Activated CD8-positive, alpha-beta T cell treated with anti-CD3 and anti-CD28 coated beads for 36 hours (primary cell): Measurements from ENCODE around the gene TAF9B. TPM values are rescaled to one million over a fixed set of nuclear protein-coding genes. Genes with fewer than 3 reads are reported as not detected.

Source experiments
- ATAC-seq: fragments of 200-7000 bp; cut with Tn5 transposase; one replicate; pipeline ENCODE4 v1.10.0; 2021; ENCODE audit warnings: mild to moderate bottlenecking, moderate library complexity
- CTCF ChIA-PET: fragments of 350-600 bp; sonication (Branson Sonifier 250); formaldehyde crosslinking; loops from one replicate; lab custom pipeline; 2021; ENCODE audit warnings: antibody characterized with exemption; lab: Charles Lee
- POLR2A ChIA-PET: fragments of 350-600 bp; sonication (Branson Sonifier 250); formaldehyde crosslinking; loops from one replicate; lab custom pipeline; 2021; ENCODE audit warnings: antibody characterized with exemption; lab: Charles Lee
- DNase-seq: peaks from one replicate; pipeline ENCODE4 v3.0.0-alpha.2; 2020
- H3K27ac Mint-ChIP-seq: one replicate; pipeline ENCODE4 v1.8.0; 2021; ENCODE audit warnings: mild to moderate bottlenecking, mixed read lengths
- H3K27me3 Mint-ChIP-seq: one replicate; pipeline ENCODE4 v1.8.0; 2021; ENCODE audit warnings: mixed read lengths
- H3K36me3 Mint-ChIP-seq: one replicate; pipeline ENCODE4 v1.8.0; 2021; ENCODE audit warnings: low read depth, mixed read lengths
- H3K4me1 Mint-ChIP-seq: one replicate; pipeline ENCODE4 v1.8.0; 2021; ENCODE audit warnings: low read depth, mixed read lengths
- H3K4me3 Mint-ChIP-seq: one replicate; pipeline ENCODE4 v1.8.0; 2021; ENCODE audit warnings: mild to moderate bottlenecking, moderate library complexity, mixed read lengths
- H3K9me3 Mint-ChIP-seq: one replicate; pipeline ENCODE4 v1.8.0; 2021; ENCODE audit warnings: mixed read lengths
- intact Hi-C: fragments of 100-400 bp; cut with micrococcal nuclease; formaldehyde crosslinking; loops from one replicate; pipeline ENCODE4 v1.10.0; 2022
- total RNA-seq, 2 experiments: library from RNA; stranded (reverse); gene quantifications; one replicate each; pipeline ENCODE4 v1.2.3, GENCODE V29; 2021
- TF ChIP-seq, protein P1 (sequence below): fragments of 200-600 bp; IDR thresholded peaks from one replicate; pipeline ENCODE4 v1.8.0; 2022; ENCODE audit warnings: antibody characterized with exemption, mild to moderate bottlenecking

Gene TAF9B
- total RNA-seq, 2 experiments from 2014 or later, result 11.3 to 13.4 TPM

- Mint-ChIP-seq H3K27me3 (no peaks in the 10 kb centered on the region), H3K9me3 (no peaks in the 10 kb centered on the region), H3K4me3 (no peak overlapping the region), H3K4me1 (peaks cover 69% of the 10 kb centered on the region), H3K27ac (peak overlapping the region; percentile 69), H3K36me3 (peaks cover 80% of the 10 kb centered on the region)
- ChIA-PET CTCF (interaction anchor here (0.7 kb wide), 1 partner anchor 10 kb away, joined by 3 read pairs; no protein-coding TSS in a partner anchor), POLR2A (interaction anchor here (1.2 to 5.7 kb wide), 3 partner anchors 12 to 23 kb away, joined by 3 to 29 read pairs (median 22); partner anchors contain the start of genes PGK1 and TAF9B)
- DNase-seq (no peak), ATAC-seq (no peak)
- intact Hi-C loops, result no loop called here
- TF ChIP-seq, protein P1, sequence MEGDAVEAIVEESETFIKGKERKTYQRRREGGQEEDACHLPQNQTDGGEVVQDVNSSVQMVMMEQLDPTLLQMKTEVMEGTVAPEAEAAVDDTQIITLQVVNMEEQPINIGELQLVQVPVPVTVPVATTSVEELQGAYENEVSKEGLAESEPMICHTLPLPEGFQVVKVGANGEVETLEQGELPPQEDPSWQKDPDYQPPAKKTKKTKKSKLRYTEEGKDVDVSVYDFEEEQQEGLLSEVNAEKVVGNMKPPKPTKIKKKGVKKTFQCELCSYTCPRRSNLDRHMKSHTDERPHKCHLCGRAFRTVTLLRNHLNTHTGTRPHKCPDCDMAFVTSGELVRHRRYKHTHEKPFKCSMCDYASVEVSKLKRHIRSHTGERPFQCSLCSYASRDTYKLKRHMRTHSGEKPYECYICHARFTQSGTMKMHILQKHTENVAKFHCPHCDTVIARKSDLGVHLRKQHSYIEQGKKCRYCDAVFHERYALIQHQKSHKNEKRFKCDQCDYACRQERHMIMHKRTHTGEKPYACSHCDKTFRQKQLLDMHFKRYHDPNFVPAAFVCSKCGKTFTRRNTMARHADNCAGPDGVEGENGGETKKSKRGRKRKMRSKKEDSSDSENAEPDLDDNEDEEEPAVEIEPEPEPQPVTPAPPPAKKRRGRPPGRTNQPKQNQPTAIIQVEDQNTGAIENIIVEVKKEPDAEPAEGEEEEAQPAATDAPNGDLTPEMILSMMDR, result no peak
Observed at GRCh38 chrX:78116766-78117165, 22.7 kb downstream of the TAF9B start.

- intact Hi-C loops, result no loop called here
- Mint-ChIP-seq H3K4me3 (no peak overlapping the region), H3K27me3 (no peaks in the 10 kb centered on the region), H3K9me3 (no peaks in the 10 kb centered on the region), H3K36me3 (peaks cover 79% of the 10 kb centered on the region), H3K4me1 (peaks cover 71% of the 10 kb centered on the region), H3K27ac (peak overlapping the region; percentile 69)
- CTCF ChIA-PET, result interaction anchor here (0.7 to 1.2 kb wide), 2 partner anchors 10 to 91 kb away, joined by 3 read pairs; no protein-coding TSS in a partner anchor
- ATAC-seq (no peak), DNase-seq (no peak)
- TF ChIP-seq, protein P1, result no peak
- POLR2A ChIA-PET, result interaction anchor here (1.2 to 5.7 kb wide), 3 partner anchors 11 to 23 kb away, joined by 3 to 29 read pairs (median 22); partner anchors contain the start of genes PGK1 and TAF9B
Observed at GRCh38 chrX:78116365-78116764, 23.1 kb downstream of the TAF9B start.

DNA sequence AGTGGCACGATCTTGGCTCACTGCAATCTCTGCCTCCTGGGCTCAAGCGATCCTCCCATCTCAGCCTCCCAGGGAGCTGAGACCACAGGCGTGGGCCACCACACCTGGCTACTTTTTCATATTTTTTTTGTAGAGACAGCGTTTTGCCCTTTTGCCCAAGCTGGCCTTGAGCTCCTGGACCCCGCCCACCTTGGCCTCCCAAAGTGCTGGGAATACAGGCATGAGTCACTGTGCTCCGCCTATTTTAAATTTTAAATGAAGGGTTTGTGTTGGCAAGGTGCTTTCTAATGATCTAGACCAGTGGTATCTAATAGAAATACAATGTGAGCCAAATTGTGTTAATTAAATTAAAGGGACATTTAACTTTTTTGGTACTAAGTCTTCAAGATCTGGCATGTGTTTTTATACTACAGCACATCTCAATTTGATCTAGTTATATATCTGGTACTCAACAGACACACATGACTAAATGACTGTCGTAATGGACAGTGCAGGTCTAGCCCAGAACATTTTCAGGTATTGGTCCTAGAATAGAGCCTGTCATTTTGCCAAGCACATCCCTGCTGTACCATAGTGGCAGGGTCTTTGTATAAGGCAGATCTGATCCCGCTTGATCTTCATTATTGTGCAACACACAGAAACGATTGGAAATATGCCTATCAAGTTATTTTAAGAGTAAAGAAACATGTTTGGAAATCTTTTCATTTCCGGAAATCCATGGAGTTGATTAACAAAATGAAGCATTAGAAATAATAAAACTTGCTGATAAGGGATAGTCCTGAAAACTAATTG lies 28.1 kb downstream of the TAF9B start:
- Mint-ChIP-seq H3K9me3 (no peaks in the 10 kb centered on the region), H3K4me1 (peaks cover 60% of the 10 kb centered on the region), H3K27me3 (no peaks in the 10 kb centered on the region), H3K36me3 (peaks cover 81% of the 10 kb centered on the region), H3K4me3 (peak overlapping the region; percentile 54), H3K27ac (peak overlapping the region; percentile 57)
- intact Hi-C loops, result no loop called here
- no peak for DNase-seq
- ChIA-PET POLR2A (no interaction called here), CTCF (no interaction called here)
- no peak for ATAC-seq
- TF ChIP-seq, protein P1, result no peak

GRCh38 chrX:78109458-78109857 lies 30.0 kb downstream of the TAF9B start:
- DNase-seq (peak; percentile 20), ATAC-seq (peak; percentile 18)
- Mint-ChIP-seq H3K9me3 (no peaks in the 10 kb centered on the region), H3K36me3 (peaks cover 79% of the 10 kb centered on the region), H3K4me1 (peaks cover 45% of the 10 kb centered on the region), H3K27ac (peak overlapping the region; percentile 94), H3K4me3 (peak overlapping the region; percentile 96), H3K27me3 (no peaks in the 10 kb centered on the region)
- intact Hi-C loops, result no loop called here
- TF ChIP-seq, protein P1, result no peak
- CTCF ChIA-PET, result no interaction called here
- POLR2A ChIA-PET, result interaction anchor here (1.2 kb wide), 1 partner anchor 210 kb away, joined by 3 read pairs; the partner anchor contains the start of gene COX7B

- ChIA-PET POLR2A (interaction anchor here (1.2 to 3.9 kb wide), 2 partner anchors 11 to 207 kb away, joined by 5 to 22 read pairs; partner anchors contain the start of gene COX7B), CTCF (interaction anchor here (1.4 to 1.5 kb wide), 2 partner anchors 10 to 13 kb away, joined by 3 to 4 read pairs; no protein-coding TSS in a partner anchor)
- intact Hi-C loops, result no loop called here
- H3K27ac Mint-ChIP-seq, result peak overlapping the region; percentile 94
- peaks cover 40% of the 10 kb centered on the region for H3K4me1 Mint-ChIP-seq
- TF ChIP-seq, protein P1, result no peak
- peaks cover 4% of the 10 kb centered on the region for H3K9me3 Mint-ChIP-seq
- H3K36me3 Mint-ChIP-seq, result peaks cover 65% of the 10 kb centered on the region
- ATAC-seq, result no peak
- DNase-seq, result no peak
- H3K27me3 Mint-ChIP-seq, result no peaks in the 10 kb centered on the region
- H3K4me3 Mint-ChIP-seq, result peak overlapping the region; percentile 96
Observed at GRCh38 chrX:78106651-78106986, 32.8 kb downstream of the TAF9B start.
